AG20443 (cell line): ENCODE data around the gene ACYP2.
"Not testable (repeated sequence)": the region's sequence is repeated elsewhere in the genome, so short reads cannot be mapped to it uniquely, and the experiment has no call there.

ENCODE experiments used
- DNase-seq: peaks from one replicate; pipeline ENCODE4 v3.0.0; 2012; ENCODE audit warnings: low spot score, mixed read lengths

The ACYP2 gene

GRCh38 chr2:54099370-54099769 lies 16.0 kb upstream of the ACYP2 start:
- DNase-seq: no peak

- no peak for DNase-seq
Measured at GRCh38 chr2:54099829-54100585, 15.4 kb upstream of the ACYP2 start.

GRCh38 chr2:54100772-54101171 lies 14.6 kb upstream of the ACYP2 start:
- no peak for DNase-seq

GRCh38 chr2:54103454-54104314 lies 11.7 kb upstream of the ACYP2 start:
- peak; percentile 71 for DNase-seq

- peak; percentile 69 for DNase-seq
Measured at GRCh38 chr2:54106631-54107454, 8.6 kb upstream of the ACYP2 start.

- no peak for DNase-seq
Measured at GRCh38 chr2:54107455-54107764, 8.0 kb upstream of the ACYP2 start.

GRCh38 chr2:54107903-54108615 lies 7.4 kb upstream of the ACYP2 start:
- DNase-seq: peak; percentile 12

GRCh38 chr2:54109848-54110247 lies 5.6 kb upstream of the ACYP2 start:
- DNase-seq: no peak

GRCh38 chr2:54114479-54114878 lies 936 bp upstream of the ACYP2 start:
- DNase-seq: not testable (repeated sequence)

GRCh38 chr2:54114936-54115283 lies 505 bp upstream of the ACYP2 start:
- no peak for DNase-seq

- not testable (repeated sequence) for DNase-seq
Measured at GRCh38 chr2:54116598-54116997, 1.2 kb downstream of the ACYP2 start.

- DNase-seq: no peak
Measured at GRCh38 chr2:54120950-54121349, 5.5 kb downstream of the ACYP2 start.

- peak; percentile 22 for DNase-seq
Measured at GRCh38 chr2:54122171-54122935, 6.9 kb downstream of the ACYP2 start.

GRCh38 chr2:54122939-54123338 lies 7.5 kb downstream of the ACYP2 start:
- DNase-seq: peak; percentile 79

- DNase-seq: not testable (repeated sequence)
Measured at GRCh38 chr2:54127174-54127573, 11.8 kb downstream of the ACYP2 start.

GRCh38 chr2:54133056-54133455 lies 17.6 kb downstream of the ACYP2 start:
- DNase-seq: no peak

- no peak for DNase-seq
Measured at GRCh38 chr2:54139210-54139609, 23.8 kb downstream of the ACYP2 start.

- no peak for DNase-seq
Measured at GRCh38 chr2:54143780-54144179, 28.4 kb downstream of the ACYP2 start.

- DNase-seq: no peak
Measured at GRCh38 chr2:54148391-54148790, 33.0 kb downstream of the ACYP2 start.

GRCh38 chr2:54149638-54150441 lies 34.4 kb downstream of the ACYP2 start:
- no peak for DNase-seq
